Osteoblast (primary cell): ENCODE data around the gene DMAC2. TPM values are rescaled to one million over a fixed set of nuclear protein-coding genes. Genes with fewer than 3 reads are reported as not detected.
A peak's percentile ranks its signal among the peaks of the same experiment; 100 is the strongest.
"Not testable (repeated sequence)": the region's sequence is repeated elsewhere in the genome, so short reads cannot be mapped to it uniquely, and the experiment has no call there.

Experiments used
- DNase-seq: peaks from one replicate; pipeline ENCODE4 v3.0.0; 2011; ENCODE audit warnings: low spot score, mixed read lengths; ENCODE audit not compliant: insufficient read length; ENCODE audit errors: missing footprints
- H2AFZ ChIP-seq: 2 replicates; pipeline ENCODE4 v1.6.0; 2011; ENCODE audit warnings: mild to moderate bottlenecking, low read length
- H3K27ac ChIP-seq: 2 replicates; pipeline ENCODE4 v1.5.1; 2011; ENCODE audit warnings: mild to moderate bottlenecking, low read depth, low read length, moderate library complexity
- H3K27me3 ChIP-seq: 2 replicates; pipeline ENCODE4 v1.6.0; 2012; ENCODE audit warnings: mild to moderate bottlenecking, control low read depth, inconsistent platforms, low read length, moderate library complexity; ENCODE audit not compliant: insufficient read depth
- H3K36me3 ChIP-seq: 2 replicates; pipeline ENCODE4 v1.5.1; 2011; ENCODE audit warnings: mild to moderate bottlenecking, low read length, control low read depth, moderate library complexity; ENCODE audit not compliant: insufficient read depth
- H3K4me1 ChIP-seq: 2 replicates; pipeline ENCODE4 v1.5.1; 2011; ENCODE audit warnings: mild to moderate bottlenecking, low read length, control low read depth, moderate library complexity; ENCODE audit not compliant: insufficient read depth
- H3K4me2 ChIP-seq: 2 replicates; pipeline ENCODE4 v1.6.0; 2011; ENCODE audit warnings: mild to moderate bottlenecking, low read length; ENCODE audit not compliant: insufficient read depth
- H3K4me3 ChIP-seq: fragments of 200-600 bp; sonication (generic); 3 replicates; pipeline ENCODE4 v1.5.1; 2012; ENCODE audit warnings: mild to moderate bottlenecking, low read length, inconsistent platforms; ENCODE audit not compliant: insufficient read depth
- H3K79me2 ChIP-seq: 2 replicates; pipeline ENCODE4 v1.6.0; 2012; ENCODE audit warnings: mild to moderate bottlenecking, low read length, control low read depth, inconsistent platforms; ENCODE audit not compliant: insufficient read depth
- H3K9me3 ChIP-seq: 2 replicates; pipeline ENCODE4 v1.5.1; 2011; ENCODE audit warnings: low read depth, low read length, control low read depth
- H4K20me1 ChIP-seq: 2 replicates; pipeline ENCODE4 v1.6.0; 2012; ENCODE audit warnings: mild to moderate bottlenecking, low read length, control low read depth; ENCODE audit not compliant: insufficient read depth
- CTCF ChIP-seq: IDR thresholded peaks from 2 replicates; pipeline ENCODE4 v1.5.1; 2011; ENCODE audit warnings: mild to moderate bottlenecking, low read depth, low read length, moderate library complexity; ENCODE audit errors: extremely low read depth
- total RNA-seq: library from RNA; depleted of rRNA; stranded (reverse); fragments of >200 nt; gene quantifications from 2 replicates; pipeline ENCODE4 v1.2.3, GENCODE V29; 2012

The DMAC2 gene
- total RNA-seq, 1 donor: 30.0 TPM

- H3K4me3 ChIP-seq, H3K27ac ChIP-seq, H3K4me2 ChIP-seq, H3K36me3 ChIP-seq, H3K4me1 ChIP-seq, H3K9me3 ChIP-seq, H2AFZ ChIP-seq, H4K20me1 ChIP-seq, H3K79me2 ChIP-seq, DNase-seq: not testable (repeated sequence)
- peaks cover 12% of the 10 kb centered on the region for H3K27me3 ChIP-seq
Observed at GRCh38 chr19:41463257-41464256, 23.8 kb upstream of the DMAC2 start.

- H2AFZ ChIP-seq: no peak overlapping the region
- no peaks in the 10 kb centered on the region for H4K20me1 ChIP-seq
- no peaks in the 10 kb centered on the region for H3K36me3 ChIP-seq
- no peaks in the 10 kb centered on the region for H3K79me2 ChIP-seq
- no peak for DNase-seq
- TF ChIP-seq CTCF: no peak
- H3K4me2 ChIP-seq: no peak overlapping the region
- no peak overlapping the region for H3K4me3 ChIP-seq
- no peaks in the 10 kb centered on the region for H3K9me3 ChIP-seq
- no peak overlapping the region for H3K27ac ChIP-seq
- H3K27me3 ChIP-seq: peaks cover 16% of the 10 kb centered on the region
- no peaks in the 10 kb centered on the region for H3K4me1 ChIP-seq
Observed at GRCh38 chr19:41462497-41462896, 22.8 kb upstream of the DMAC2 start.

GRCh38 chr19:41457241-41457640 is 17.5 kb upstream of the DMAC2 start:
- Histone ChIP-seq H3K79me2 (no peaks in the 10 kb centered on the region), H3K27ac (no peak overlapping the region), H4K20me1 (no peaks in the 10 kb centered on the region), H3K9me3 (peaks cover 2% of the 10 kb centered on the region), H2AFZ (no peak overlapping the region), H3K4me2 (no peak overlapping the region), H3K4me3 (no peak overlapping the region), H3K36me3 (no peaks in the 10 kb centered on the region), H3K4me1 (no peaks in the 10 kb centered on the region), H3K27me3 (peaks cover 14% of the 10 kb centered on the region)
- no peak for DNase-seq
- TF ChIP-seq CTCF: no peak

- Histone ChIP-seq H3K79me2 (no peaks in the 10 kb centered on the region), H3K4me2 (no peak overlapping the region), H3K27me3 (peaks cover 9% of the 10 kb centered on the region), H3K27ac (no peak overlapping the region), H4K20me1 (no peaks in the 10 kb centered on the region), H3K4me1 (no peaks in the 10 kb centered on the region), H2AFZ (no peak overlapping the region), H3K36me3 (no peaks in the 10 kb centered on the region), H3K9me3 (peaks cover 2% of the 10 kb centered on the region), H3K4me3 (no peak overlapping the region)
- peak; percentile 32 for DNase-seq
- no peak for TF ChIP-seq CTCF
Observed at GRCh38 chr19:41456342-41456918, 16.7 kb upstream of the DMAC2 start.
